ENCODE measurements around the gene STIM1. TPM values are rescaled to one million over a fixed set of nuclear protein-coding genes. Genes with fewer than 3 reads are reported as not detected.

Gene STIM1
- total and polyA plus RNA-seq, 2 experiments from 2014 or later, result 16.1 to 60.0 TPM

DNA sequence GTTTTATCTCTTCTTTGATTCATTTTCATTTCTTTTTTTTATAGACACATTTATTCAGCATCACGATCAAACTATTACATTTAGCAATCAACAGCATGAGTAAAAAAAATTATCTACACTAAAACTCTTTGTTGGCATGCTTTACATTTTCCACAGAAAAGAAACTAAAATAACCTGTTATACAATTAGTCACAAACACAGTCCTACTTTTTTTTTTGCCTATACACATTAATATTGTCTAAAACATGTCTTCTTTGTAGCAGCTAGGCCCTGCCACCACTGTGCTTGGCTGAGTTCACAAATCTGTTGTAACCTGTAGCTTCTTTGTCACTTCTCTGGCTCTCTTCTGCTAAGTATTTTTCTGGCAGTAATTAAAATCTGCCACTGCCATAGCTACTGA, 117.0 kb downstream of the STIM1 start:
- H3K4me1 ChIP-seq (ENCODE audit: low read depth), result no peaks in the 10 kb centered on the region
- no peak overlapping the region for H3K4me3 ChIP-seq
- TF ChIP-seq, protein P1, sequence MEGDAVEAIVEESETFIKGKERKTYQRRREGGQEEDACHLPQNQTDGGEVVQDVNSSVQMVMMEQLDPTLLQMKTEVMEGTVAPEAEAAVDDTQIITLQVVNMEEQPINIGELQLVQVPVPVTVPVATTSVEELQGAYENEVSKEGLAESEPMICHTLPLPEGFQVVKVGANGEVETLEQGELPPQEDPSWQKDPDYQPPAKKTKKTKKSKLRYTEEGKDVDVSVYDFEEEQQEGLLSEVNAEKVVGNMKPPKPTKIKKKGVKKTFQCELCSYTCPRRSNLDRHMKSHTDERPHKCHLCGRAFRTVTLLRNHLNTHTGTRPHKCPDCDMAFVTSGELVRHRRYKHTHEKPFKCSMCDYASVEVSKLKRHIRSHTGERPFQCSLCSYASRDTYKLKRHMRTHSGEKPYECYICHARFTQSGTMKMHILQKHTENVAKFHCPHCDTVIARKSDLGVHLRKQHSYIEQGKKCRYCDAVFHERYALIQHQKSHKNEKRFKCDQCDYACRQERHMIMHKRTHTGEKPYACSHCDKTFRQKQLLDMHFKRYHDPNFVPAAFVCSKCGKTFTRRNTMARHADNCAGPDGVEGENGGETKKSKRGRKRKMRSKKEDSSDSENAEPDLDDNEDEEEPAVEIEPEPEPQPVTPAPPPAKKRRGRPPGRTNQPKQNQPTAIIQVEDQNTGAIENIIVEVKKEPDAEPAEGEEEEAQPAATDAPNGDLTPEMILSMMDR (IDR thresholded peaks at IDR 0.05; ENCODE audit: low read depth, low read length), result no peak
- DNase-seq (ENCODE audit: low read depth in 1 of 2, low spot score in 1 of 2), result no peak
- H3K27me3 ChIP-seq, result no peaks in the 10 kb centered on the region
- no peaks in the 10 kb centered on the region for H3K36me3 ChIP-seq
- H3K27ac ChIP-seq, result no peak overlapping the region
- no peaks in the 10 kb centered on the region for H3K9me3 ChIP-seq (ENCODE audit: low read depth)

DNA sequence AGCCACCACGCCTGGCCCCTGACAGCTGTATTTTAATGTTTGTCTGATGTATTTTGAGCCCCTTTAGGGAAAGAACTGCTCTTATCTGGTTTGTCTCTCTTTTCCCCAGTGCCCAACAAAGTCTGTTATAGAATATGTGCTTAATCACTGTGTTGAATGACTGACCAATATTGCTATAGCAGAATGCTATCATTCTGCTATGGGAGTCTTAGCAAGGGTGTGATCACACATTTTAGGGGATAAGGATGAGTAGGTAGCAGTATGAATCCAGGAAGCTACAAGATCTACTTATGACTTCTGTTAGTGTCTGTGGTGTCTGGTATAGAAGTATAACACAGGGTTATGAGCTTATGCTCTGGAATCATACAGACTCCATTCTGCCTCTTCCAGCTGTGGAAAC, 121.6 kb downstream of the STIM1 start:
- Histone ChIP-seq H3K27me3 (no peaks in the 10 kb centered on the region), H3K4me1 (ENCODE audit: low read depth) (no peaks in the 10 kb centered on the region), H3K36me3 (no peaks in the 10 kb centered on the region), H3K9me3 (ENCODE audit: low read depth) (no peaks in the 10 kb centered on the region), H3K27ac (no peak overlapping the region), H3K4me3 (no peak overlapping the region)
- no peak for DNase-seq (ENCODE audit: low read depth in 1 of 2, low spot score in 1 of 2)
- TF ChIP-seq, protein P1 (IDR thresholded peaks at IDR 0.05; ENCODE audit: low read depth, low read length), result no peak

DNA sequence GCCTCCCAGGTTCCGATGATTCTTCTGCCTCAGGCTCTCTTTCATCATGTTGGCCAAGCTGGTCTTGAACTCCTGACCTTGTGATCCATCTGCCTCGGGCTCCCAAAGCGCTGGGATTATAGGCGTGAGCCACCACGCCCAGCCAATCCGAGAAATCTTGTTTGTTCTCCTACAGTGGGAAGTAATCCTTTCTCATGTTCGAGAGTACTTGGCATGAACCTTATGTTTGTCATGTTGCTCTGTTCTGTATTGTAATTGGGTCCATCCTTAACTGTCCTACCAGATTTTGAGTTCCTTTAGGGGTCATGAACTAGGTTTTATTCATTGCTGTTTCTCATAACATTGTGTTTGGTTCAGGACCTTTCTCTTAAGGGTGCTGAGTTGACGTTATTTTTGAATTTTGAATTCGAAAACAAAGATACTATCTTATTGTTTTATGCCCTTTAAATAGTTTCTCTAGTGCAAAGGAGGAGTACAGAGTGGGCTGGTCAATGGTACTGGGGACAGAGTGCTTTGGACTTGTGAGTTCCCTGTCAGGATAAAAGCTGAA, 125.7 kb downstream of the STIM1 start:
- Histone ChIP-seq H3K4me3 (no peak overlapping the region), H3K27me3 (no peaks in the 10 kb centered on the region), H3K36me3 (no peaks in the 10 kb centered on the region), H3K9me3 (ENCODE audit: low read depth) (no peaks in the 10 kb centered on the region), H3K27ac (no peak overlapping the region), H3K4me1 (ENCODE audit: low read depth) (no peaks in the 10 kb centered on the region)
- no peak for DNase-seq (ENCODE audit: low read depth in 1 of 2, low spot score in 1 of 2)
- TF ChIP-seq, protein P1 (IDR thresholded peaks at IDR 0.05; ENCODE audit: low read depth, low read length), result no peak

DNA sequence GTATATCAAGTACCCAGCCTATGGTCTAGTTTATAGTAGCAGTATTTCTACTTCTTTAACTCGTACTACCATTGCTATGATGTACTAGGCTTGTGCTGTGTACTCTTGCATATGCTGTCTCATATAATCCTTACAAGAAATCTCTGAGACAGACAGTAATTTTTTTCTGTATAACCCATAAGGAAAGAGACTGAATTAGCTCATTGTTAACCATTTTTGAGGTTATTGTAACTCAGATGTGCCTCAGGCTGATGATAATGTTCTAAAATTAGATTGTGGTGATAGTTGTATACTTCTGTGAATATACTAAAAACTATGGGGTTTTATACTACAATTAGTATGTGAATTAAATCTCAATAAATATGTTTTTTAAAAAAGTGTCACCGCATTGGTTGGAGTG, 127.0 kb downstream of the STIM1 start:
- no peak overlapping the region for H3K27ac ChIP-seq
- H3K4me3 ChIP-seq, result no peak overlapping the region
- H3K9me3 ChIP-seq (ENCODE audit: low read depth), result no peaks in the 10 kb centered on the region
- no peaks in the 10 kb centered on the region for H3K4me1 ChIP-seq (ENCODE audit: low read depth)
- TF ChIP-seq, protein P1 (IDR thresholded peaks at IDR 0.05; ENCODE audit: low read depth, low read length), result no peak
- DNase-seq (ENCODE audit: low read depth in 1 of 2, low spot score in 1 of 2), result no peak
- H3K27me3 ChIP-seq, result no peaks in the 10 kb centered on the region
- no peaks in the 10 kb centered on the region for H3K36me3 ChIP-seq

DNA sequence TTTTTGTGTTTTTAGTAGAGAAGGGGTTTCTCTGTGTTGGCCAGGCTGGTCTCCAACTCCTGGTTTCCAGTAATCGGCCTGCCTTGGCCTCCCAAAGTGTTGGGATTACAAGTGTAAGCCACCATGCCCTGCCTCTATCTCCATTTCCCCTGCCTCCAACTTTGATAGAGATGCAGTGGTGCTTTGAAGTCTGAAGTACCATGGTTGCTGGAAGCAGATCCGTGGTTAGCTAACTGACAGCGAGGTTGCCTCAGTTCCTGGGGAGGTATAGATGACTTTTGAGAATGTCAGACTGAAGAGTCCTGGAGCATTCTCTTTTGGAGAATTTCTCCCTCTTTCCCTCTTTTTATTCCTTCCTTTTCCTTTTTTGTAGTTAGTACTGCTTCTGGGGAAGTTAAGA, 127.6 kb downstream of the STIM1 start:
- H3K27ac ChIP-seq, result no peak overlapping the region
- H3K4me3 ChIP-seq, result no peak overlapping the region
- TF ChIP-seq, protein P1 (IDR thresholded peaks at IDR 0.05; ENCODE audit: low read depth, low read length), result no peak
- DNase-seq (ENCODE audit: low read depth in 1 of 2, low spot score in 1 of 2), result no peak
- no peaks in the 10 kb centered on the region for H3K36me3 ChIP-seq
- peaks cover under 1% of the 10 kb centered on the region for H3K27me3 ChIP-seq
- no peaks in the 10 kb centered on the region for H3K4me1 ChIP-seq (ENCODE audit: low read depth)
- no peaks in the 10 kb centered on the region for H3K9me3 ChIP-seq (ENCODE audit: low read depth)

DNA sequence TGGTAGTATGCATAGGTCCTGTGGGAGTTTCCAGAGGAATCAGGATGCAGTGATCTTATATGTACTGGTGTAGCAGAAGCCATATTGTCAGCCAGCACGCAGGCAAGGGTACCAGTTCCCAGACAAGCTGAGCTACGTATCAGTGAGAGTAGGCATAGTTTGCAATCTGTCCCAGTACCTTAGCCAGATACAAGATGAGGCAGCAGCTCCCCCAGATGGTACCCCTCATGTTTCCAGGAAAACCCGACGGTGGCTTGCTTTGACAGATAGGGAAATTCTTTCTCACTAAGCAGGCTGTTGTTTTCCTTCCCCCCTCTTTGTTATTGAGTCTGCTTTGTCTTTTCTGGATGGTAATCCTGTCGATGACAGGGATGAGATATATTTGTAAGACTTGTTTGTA, 129.4 kb downstream of the STIM1 start:
- H3K4me3 ChIP-seq, result no peak overlapping the region
- H3K9me3 ChIP-seq (ENCODE audit: low read depth), result no peaks in the 10 kb centered on the region
- H3K4me1 ChIP-seq (ENCODE audit: low read depth), result no peaks in the 10 kb centered on the region
- H3K27me3 ChIP-seq, result peaks cover 18% of the 10 kb centered on the region
- TF ChIP-seq, protein P1 (IDR thresholded peaks at IDR 0.05; ENCODE audit: low read depth, low read length), result peak; percentile 20
- no peak overlapping the region for H3K27ac ChIP-seq
- DNase-seq (ENCODE audit: low read depth in 1 of 2, low spot score in 1 of 2), result peak; percentile 20 to 52
- no peaks in the 10 kb centered on the region for H3K36me3 ChIP-seq

Measured in cardiac muscle cell (in vitro differentiated cells and primary cell).